GM21529 (cell line): ENCODE data around the gene PSKH1.
"Not testable (repeated sequence)": the region's sequence is repeated elsewhere in the genome, so short reads cannot be mapped to it uniquely, and the experiment has no call there.

Source experiments
- ATAC-seq: cut with Tn5 transposase; IDR thresholded peaks from one replicate; pipeline ENCODE4 v1.9.1; 2021; ENCODE audit not compliant: unreplicated experiment

The PSKH1 gene

GRCh38 chr16:67923414-67924116 is 30.5 kb downstream of the PSKH1 start:
- ATAC-seq, result no peak

- no peak for ATAC-seq
Measured at GRCh38 chr16:67924140-67924906, 31.3 kb downstream of the PSKH1 start.

- ATAC-seq, result no peak
Measured at GRCh38 chr16:67926181-67926750, 33.2 kb downstream of the PSKH1 start.

GRCh38 chr16:67927131-67927941 is 34.3 kb downstream of the PSKH1 start:
- ATAC-seq, result no peak

- ATAC-seq, result no peak
Measured at GRCh38 chr16:67928147-67928546, 35.1 kb downstream of the PSKH1 start.

GRCh38 chr16:67928561-67929364 is 35.7 kb downstream of the PSKH1 start:
- ATAC-seq, result no peak

- ATAC-seq, result no peak
Measured at GRCh38 chr16:67930191-67930590, 37.1 kb downstream of the PSKH1 start.

GRCh38 chr16:67930678-67931211 is 37.7 kb downstream of the PSKH1 start:
- no peak for ATAC-seq

GRCh38 chr16:67931712-67932461 is 38.8 kb downstream of the PSKH1 start, which contains the start of gene CTRL:
Gene CTRL (minus strand): TSS chr16:67931862. CDS start chr16:67931852, 10 bp downstream.
- ATAC-seq, result no peak

GRCh38 chr16:67932462-67932840 is 39.4 kb downstream of the PSKH1 start:
- ATAC-seq, result no peak

GRCh38 chr16:67933805-67934204 is 40.8 kb downstream of the PSKH1 start:
- no peak for ATAC-seq

- no peak for ATAC-seq
Measured at GRCh38 chr16:67934306-67935100, 41.4 kb downstream of the PSKH1 start.

- ATAC-seq, result no peak
Measured at GRCh38 chr16:67935101-67935401, 42.0 kb downstream of the PSKH1 start.

- ATAC-seq, result peak; percentile 91
Measured at GRCh38 chr16:67935402-67936123, 42.5 kb downstream of the PSKH1 start.

- ATAC-seq, result peak; percentile 3
Measured at GRCh38 chr16:67936124-67936879, 43.2 kb downstream of the PSKH1 start, which contains the start of gene PSMB10. Gene PSMB10 (minus strand): TSS chr16:67936850. CDS start chr16:67936749, 101 bp downstream.

- ATAC-seq, result peak; percentile 48
Measured at GRCh38 chr16:67936880-67937605, 44.0 kb downstream of the PSKH1 start.

GRCh38 chr16:67937713-67938112 is 44.7 kb downstream of the PSKH1 start:
- not testable (repeated sequence) for ATAC-seq
